ENCODE measurements around the gene C22orf42. TPM values are rescaled to one million over a fixed set of nuclear protein-coding genes. Genes with fewer than 3 reads are reported as not detected.
"Not testable (repeated sequence)": the region's sequence is repeated elsewhere in the genome, so short reads cannot be mapped to it uniquely, and the experiment has no call there.

C22orf42 gene
- total RNA-seq, 4 donors from 2014 or later = not detected

GRCh38 chr22:32175683-32176644 lies 16.9 kb upstream of the C22orf42 start:
- TF ChIP-seq CTCF (IDR thresholded peaks at IDR 0.05) (no peak), POLR2A (IDR thresholded peaks at IDR 0.05) (no peak)
- Histone ChIP-seq H3K36me3 (no peaks in the 10 kb centered on the region), H3K4me1 (no peaks in the 10 kb centered on the region), H3K9me3 (no peaks in the 10 kb centered on the region), H3K27ac (no peak overlapping the region), H3K27me3 (no peaks in the 10 kb centered on the region), H3K4me3 (no peak overlapping the region)
- intact Hi-C loops (cut with DNase I; ENCODE audit: low total_unique reads) = no loop called here
- no peak for DNase-seq

- no peak for DNase-seq
- intact Hi-C loops (cut with DNase I; ENCODE audit: low total_unique reads) = no loop called here
- Histone ChIP-seq H3K36me3 (no peaks in the 10 kb centered on the region), H3K4me3 (no peak overlapping the region), H3K27me3 (no peaks in the 10 kb centered on the region), H3K27ac (no peak overlapping the region), H3K4me1 (no peaks in the 10 kb centered on the region), H3K9me3 (no peaks in the 10 kb centered on the region)
- TF ChIP-seq POLR2A (IDR thresholded peaks at IDR 0.05) = no peak
- no peak for TF ChIP-seq CTCF (IDR thresholded peaks at IDR 0.05)
These were observed 16.0 kb upstream of the C22orf42 start for GRCh38 chr22:32175115-32175514.

GRCh38 chr22:32165681-32166080 lies 6.6 kb upstream of the C22orf42 start:
- H3K4me1 ChIP-seq = no peaks in the 10 kb centered on the region
- H3K27me3 ChIP-seq = no peaks in the 10 kb centered on the region
- DNase-seq = no peak
- intact Hi-C loops (cut with DNase I; ENCODE audit: low total_unique reads) = no loop called here
- H3K27ac ChIP-seq = no peak overlapping the region
- H3K36me3 ChIP-seq = no peaks in the 10 kb centered on the region
- H3K4me3 ChIP-seq = no peak overlapping the region
- H3K9me3 ChIP-seq = no peaks in the 10 kb centered on the region
- TF ChIP-seq POLR2A (IDR thresholded peaks at IDR 0.05) (no peak), CTCF (IDR thresholded peaks at IDR 0.05) (no peak)

- Histone ChIP-seq H3K4me3 (no peak overlapping the region), H3K9me3 (no peaks in the 10 kb centered on the region), H3K27ac (no peak overlapping the region), H3K36me3 (no peaks in the 10 kb centered on the region), H3K27me3 (no peaks in the 10 kb centered on the region), H3K4me1 (no peaks in the 10 kb centered on the region)
- no peak for TF ChIP-seq POLR2A (IDR thresholded peaks at IDR 0.05)
- no peak for TF ChIP-seq CTCF (IDR thresholded peaks at IDR 0.05)
- DNase-seq = no peak
- intact Hi-C loops (cut with DNase I; ENCODE audit: low total_unique reads) = no loop called here
These were observed 5.2 kb upstream of the C22orf42 start for GRCh38 chr22:32164075-32164860.

GRCh38 chr22:32160411-32160810 lies 1.3 kb upstream of the C22orf42 start:
- DNase-seq; intact Hi-C loops (cut with DNase I; ENCODE audit: low total_unique reads); H3K27ac ChIP-seq; H3K27me3 ChIP-seq; H3K9me3 ChIP-seq; H3K4me1 ChIP-seq; H3K36me3 ChIP-seq; H3K4me3 ChIP-seq: not testable (repeated sequence)

- H3K36me3 ChIP-seq; H3K4me1 ChIP-seq; H3K4me3 ChIP-seq; intact Hi-C loops (cut with DNase I; ENCODE audit: low total_unique reads); H3K27ac ChIP-seq; DNase-seq; H3K27me3 ChIP-seq; H3K9me3 ChIP-seq: not testable (repeated sequence)
These were observed 1.5 kb downstream of the C22orf42 start for GRCh38 chr22:32157632-32158031.

- H3K4me3 ChIP-seq; H3K27ac ChIP-seq; H3K36me3 ChIP-seq; intact Hi-C loops (cut with DNase I; ENCODE audit: low total_unique reads); H3K4me1 ChIP-seq; H3K27me3 ChIP-seq; H3K9me3 ChIP-seq; DNase-seq: not testable (repeated sequence)
These were observed 4.4 kb downstream of the C22orf42 start for GRCh38 chr22:32154727-32155126.

GRCh38 chr22:32151641-32152040 lies 7.5 kb downstream of the C22orf42 start:
- H3K27ac ChIP-seq; intact Hi-C loops (cut with DNase I; ENCODE audit: low total_unique reads); H3K4me1 ChIP-seq; H3K4me3 ChIP-seq; H3K9me3 ChIP-seq; DNase-seq; H3K27me3 ChIP-seq; H3K36me3 ChIP-seq: not testable (repeated sequence)

GRCh38 chr22:32150647-32151046 lies 8.5 kb downstream of the C22orf42 start:
- intact Hi-C loops (cut with DNase I; ENCODE audit: low total_unique reads); H3K4me3 ChIP-seq; H3K27me3 ChIP-seq; DNase-seq; H3K27ac ChIP-seq; H3K9me3 ChIP-seq; H3K4me1 ChIP-seq; H3K36me3 ChIP-seq: not testable (repeated sequence)
